HAP-1 (cell line): ENCODE data around the gene ARHGAP10.

ENCODE experiments used
- DNase-seq, 2 experiments: peaks; one replicate each; pipeline ENCODE4 v3.0.0-alpha.2; 2016 to 2020; ENCODE audit warnings: low spot score in 2 of 2
- H3K27me3 ChIP-seq: fragments of 250-450 bp; sonication (Bioruptor Pico); 2 replicates; pipeline ENCODE4 v1.5.1; 2020; ENCODE audit warnings: low read depth, mild to moderate bottlenecking, moderate library complexity
- H3K36me3 ChIP-seq: fragments of 250-450 bp; sonication (Bioruptor Pico); replicated peaks from 2 replicates; pipeline ENCODE4 v1.5.1; 2020; ENCODE audit warnings: mild to moderate bottlenecking
- H3K4me1 ChIP-seq: fragments of 250-450 bp; sonication (Bioruptor Pico); 2 replicates; pipeline ENCODE4 v1.5.1; 2020; ENCODE audit warnings: mild to moderate bottlenecking
- H3K4me3 ChIP-seq: fragments of 250-450 bp; sonication (Bioruptor Pico); 2 replicates; pipeline ENCODE4 v1.5.1; 2020; ENCODE audit warnings: mild to moderate bottlenecking, moderate library complexity
- H3K9me3 ChIP-seq: fragments of 250-450 bp; sonication (Bioruptor Pico); 2 replicates; pipeline ENCODE4 v1.5.1; 2020; ENCODE audit warnings: mild to moderate bottlenecking, moderate library complexity
- in situ Hi-C: fragments of 300-500 bp; cut with MboI; formaldehyde crosslinking; loops from 3 replicates; pipeline ENCODE4 v1.14.3; 2020; ENCODE audit warnings: low sequenced_read_pairs, inconsistent platforms, mixed read lengths

Gene ARHGAP10

GRCh38 chr4:147768113-147768512 is 36.2 kb downstream of the ARHGAP10 start:
- in situ Hi-C loops = no loop called here
- no peak for DNase-seq
- H3K4me1 ChIP-seq = no peaks in the 10 kb centered on the region; the same call in 1 of the 2 replicates
- H3K36me3 ChIP-seq = no peaks in the 10 kb centered on the region
- no peaks in the 10 kb centered on the region for H3K9me3 ChIP-seq
- H3K27me3 ChIP-seq = no peaks in the 10 kb centered on the region
- H3K4me3 ChIP-seq = no peak overlapping the region

DNA sequence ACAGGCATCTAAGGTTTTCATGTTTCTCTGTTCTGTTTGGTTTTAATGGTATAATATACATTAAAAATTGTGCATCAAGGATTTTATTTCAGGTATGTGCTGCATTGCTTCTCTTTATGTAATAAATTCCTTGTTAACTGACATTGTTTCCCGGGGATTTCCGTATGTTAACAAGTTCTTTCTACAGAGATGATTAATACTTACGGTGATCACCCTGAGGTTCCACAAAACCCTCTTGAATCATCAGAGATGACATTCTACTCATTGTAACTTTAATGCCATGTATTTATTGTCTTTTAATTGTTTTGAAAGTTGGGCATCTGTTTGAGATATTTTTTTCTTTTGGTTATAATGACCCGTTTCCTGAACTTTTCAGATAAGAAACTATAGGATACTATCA is 37.5 kb downstream of the ARHGAP10 start:
- Histone ChIP-seq H3K36me3 (no peaks in the 10 kb centered on the region), H3K4me1 (no peaks in the 10 kb centered on the region; the same call in 1 of the 2 replicates), H3K4me3 (no peak overlapping the region), H3K9me3 (no peaks in the 10 kb centered on the region), H3K27me3 (no peaks in the 10 kb centered on the region)
- in situ Hi-C loops = no loop called here
- DNase-seq = no peak

GRCh38 chr4:147770831-147771230 is 38.9 kb downstream of the ARHGAP10 start:
- Histone ChIP-seq H3K36me3 (no peaks in the 10 kb centered on the region), H3K27me3 (no peaks in the 10 kb centered on the region), H3K4me1 (no peaks in the 10 kb centered on the region), H3K4me3 (no peak overlapping the region), H3K9me3 (no peaks in the 10 kb centered on the region)
- no peak for DNase-seq
- in situ Hi-C loops = no loop called here

DNA sequence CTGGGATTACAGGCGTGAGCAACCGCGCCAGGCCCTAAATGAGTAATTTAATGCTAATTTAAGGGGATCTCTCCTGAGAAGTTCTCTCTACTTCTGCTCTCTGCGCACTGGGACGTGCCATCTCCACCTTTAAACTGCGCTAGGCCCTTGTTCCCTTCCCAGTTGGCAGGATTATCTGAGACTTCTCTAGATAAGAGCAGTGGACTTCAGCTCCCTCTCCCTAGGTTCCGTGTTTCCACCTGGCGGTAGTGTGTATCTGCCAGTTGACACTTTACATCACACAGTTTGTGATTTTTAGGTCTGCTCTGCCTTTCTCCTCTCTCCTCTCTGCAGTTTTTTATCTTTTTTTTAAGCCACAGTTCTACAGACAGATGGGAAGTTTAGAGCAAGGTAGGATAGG is 40.2 kb downstream of the ARHGAP10 start:
- Histone ChIP-seq H3K4me3 (no peak overlapping the region), H3K4me1 (no peaks in the 10 kb centered on the region), H3K27me3 (no peaks in the 10 kb centered on the region), H3K36me3 (no peaks in the 10 kb centered on the region), H3K9me3 (no peaks in the 10 kb centered on the region)
- no peak for DNase-seq
- in situ Hi-C loops = no loop called here

DNA sequence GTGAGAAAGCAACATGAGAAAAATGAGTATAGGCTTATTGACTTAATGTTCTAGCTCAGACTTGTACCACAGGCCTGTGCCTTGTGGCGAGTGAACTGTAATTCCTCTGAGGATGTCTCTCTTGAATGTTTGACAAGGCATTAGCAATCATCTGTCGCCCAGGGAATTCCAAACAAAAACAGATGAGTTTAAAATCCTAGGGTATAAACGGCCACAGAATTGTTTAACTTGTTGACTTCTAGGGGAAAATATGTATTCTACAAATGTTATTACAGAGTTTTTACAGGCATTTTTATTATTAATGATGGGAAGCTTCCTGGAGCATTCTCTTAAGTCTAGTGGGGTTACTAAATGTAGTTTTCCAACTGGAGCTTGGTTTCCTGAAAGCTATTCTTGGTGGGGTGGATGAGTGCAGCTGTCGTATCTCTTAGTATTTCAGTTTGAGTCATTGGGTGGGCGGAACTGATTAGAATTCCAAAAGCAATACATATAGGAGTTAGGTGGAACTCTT is 40.6 kb downstream of the ARHGAP10 start:
- no peak overlapping the region for H3K4me3 ChIP-seq
- no peaks in the 10 kb centered on the region for H3K27me3 ChIP-seq
- no peak for DNase-seq
- no peaks in the 10 kb centered on the region for H3K36me3 ChIP-seq
- in situ Hi-C loops = no loop called here
- no peaks in the 10 kb centered on the region for H3K4me1 ChIP-seq
- no peaks in the 10 kb centered on the region for H3K9me3 ChIP-seq

GRCh38 chr4:147773261-147774184 is 41.6 kb downstream of the ARHGAP10 start:
- no peak for DNase-seq
- Histone ChIP-seq H3K9me3 (no peaks in the 10 kb centered on the region), H3K27me3 (no peaks in the 10 kb centered on the region), H3K4me3 (no peak overlapping the region), H3K4me1 (no peaks in the 10 kb centered on the region), H3K36me3 (no peaks in the 10 kb centered on the region)
- in situ Hi-C loops = no loop called here

DNA sequence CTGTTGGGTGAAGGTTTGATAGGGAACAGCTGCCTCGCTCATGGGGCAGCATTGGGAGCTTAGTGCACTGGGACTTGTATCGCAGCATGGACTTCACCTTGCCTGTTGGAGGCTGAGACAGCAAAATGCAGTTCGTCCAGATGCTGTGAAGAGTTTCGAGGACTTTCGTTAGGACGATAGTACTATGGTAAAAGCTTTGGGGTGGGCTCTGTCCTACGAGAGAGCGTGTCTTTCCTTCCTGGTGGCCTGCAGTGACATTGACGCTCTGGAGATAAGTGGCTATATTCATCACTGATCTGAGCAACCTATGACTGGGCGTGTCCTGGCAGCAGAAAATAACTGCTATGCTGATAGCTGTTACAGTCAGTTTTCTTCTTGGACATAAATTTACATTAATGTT is 44.8 kb downstream of the ARHGAP10 start:
- in situ Hi-C loops = no loop called here
- no peak for DNase-seq
- H3K9me3 ChIP-seq = no peaks in the 10 kb centered on the region
- no peaks in the 10 kb centered on the region for H3K4me1 ChIP-seq
- H3K36me3 ChIP-seq = no peaks in the 10 kb centered on the region
- H3K27me3 ChIP-seq = no peaks in the 10 kb centered on the region
- H3K4me3 ChIP-seq = no peak overlapping the region

GRCh38 chr4:147777456-147778091 is 45.7 kb downstream of the ARHGAP10 start:
- in situ Hi-C loops = no loop called here
- no peaks in the 10 kb centered on the region for H3K4me1 ChIP-seq
- no peaks in the 10 kb centered on the region for H3K36me3 ChIP-seq
- no peaks in the 10 kb centered on the region for H3K27me3 ChIP-seq
- no peak overlapping the region for H3K4me3 ChIP-seq
- DNase-seq = no peak
- H3K9me3 ChIP-seq = no peaks in the 10 kb centered on the region

GRCh38 chr4:147778942-147779341 is 47.1 kb downstream of the ARHGAP10 start:
- DNase-seq = no peak
- no peaks in the 10 kb centered on the region for H3K9me3 ChIP-seq
- no peaks in the 10 kb centered on the region for H3K36me3 ChIP-seq
- no peak overlapping the region for H3K4me3 ChIP-seq
- in situ Hi-C loops = no loop called here
- no peaks in the 10 kb centered on the region for H3K27me3 ChIP-seq
- H3K4me1 ChIP-seq = no peaks in the 10 kb centered on the region

DNA sequence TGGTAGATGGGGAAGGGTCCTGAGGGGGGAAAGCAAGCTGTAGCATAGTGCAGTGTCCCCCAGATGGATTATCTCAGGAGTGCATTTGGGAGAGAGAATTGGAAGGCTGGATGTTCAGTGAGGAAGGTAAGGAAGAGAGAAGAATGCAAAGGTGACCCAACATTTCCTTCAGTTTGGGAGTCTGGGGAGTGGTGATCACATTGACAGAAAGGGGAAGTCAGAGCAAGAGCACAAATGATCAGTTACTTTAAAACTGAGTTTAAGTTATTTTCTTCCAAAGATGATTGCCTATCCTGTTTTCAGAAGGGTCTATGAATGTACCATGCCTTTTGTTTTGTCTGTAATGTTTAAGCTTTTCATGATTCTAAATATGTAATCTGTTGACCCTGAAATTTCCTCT is 47.6 kb downstream of the ARHGAP10 start:
- no peak overlapping the region for H3K4me3 ChIP-seq
- DNase-seq = no peak
- in situ Hi-C loops = no loop called here
- no peaks in the 10 kb centered on the region for H3K4me1 ChIP-seq
- no peaks in the 10 kb centered on the region for H3K9me3 ChIP-seq
- no peaks in the 10 kb centered on the region for H3K36me3 ChIP-seq
- no peaks in the 10 kb centered on the region for H3K27me3 ChIP-seq

DNA sequence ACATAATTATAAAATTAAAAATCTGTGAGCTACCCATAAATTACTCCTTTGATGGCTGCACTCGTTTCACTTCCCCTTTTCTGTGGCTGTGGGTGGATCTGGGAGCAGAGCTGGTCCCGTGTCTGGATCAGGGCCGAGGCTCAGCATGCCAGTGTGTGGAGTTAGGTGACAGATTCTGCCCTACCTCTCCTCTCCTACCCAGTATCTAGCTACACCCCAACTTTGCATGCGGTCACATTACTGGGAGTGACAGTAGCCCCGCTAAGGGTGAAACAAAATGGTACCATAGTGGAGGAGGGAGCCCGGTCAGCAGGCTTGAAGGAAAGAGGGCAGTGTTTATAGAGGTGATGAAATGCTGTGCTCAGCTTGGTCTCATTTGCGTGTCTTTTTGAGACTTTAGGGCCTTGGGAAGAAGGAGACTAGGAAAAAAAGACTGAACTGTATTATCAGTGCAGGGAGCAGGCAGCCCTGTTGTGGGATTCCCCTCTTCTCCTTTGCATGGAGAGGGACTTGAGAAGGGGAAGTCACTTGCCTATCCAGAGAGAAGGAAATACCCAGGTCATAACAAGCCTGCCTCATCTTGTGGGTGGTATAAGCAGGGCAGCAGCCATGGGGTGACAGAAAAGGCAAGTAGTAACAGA is 48.4 kb downstream of the ARHGAP10 start:
- Histone ChIP-seq H3K4me3 (no peak overlapping the region), H3K9me3 (no peaks in the 10 kb centered on the region), H3K4me1 (no peaks in the 10 kb centered on the region), H3K36me3 (no peaks in the 10 kb centered on the region), H3K27me3 (no peaks in the 10 kb centered on the region)
- in situ Hi-C loops = no loop called here
- no peak for DNase-seq

DNA sequence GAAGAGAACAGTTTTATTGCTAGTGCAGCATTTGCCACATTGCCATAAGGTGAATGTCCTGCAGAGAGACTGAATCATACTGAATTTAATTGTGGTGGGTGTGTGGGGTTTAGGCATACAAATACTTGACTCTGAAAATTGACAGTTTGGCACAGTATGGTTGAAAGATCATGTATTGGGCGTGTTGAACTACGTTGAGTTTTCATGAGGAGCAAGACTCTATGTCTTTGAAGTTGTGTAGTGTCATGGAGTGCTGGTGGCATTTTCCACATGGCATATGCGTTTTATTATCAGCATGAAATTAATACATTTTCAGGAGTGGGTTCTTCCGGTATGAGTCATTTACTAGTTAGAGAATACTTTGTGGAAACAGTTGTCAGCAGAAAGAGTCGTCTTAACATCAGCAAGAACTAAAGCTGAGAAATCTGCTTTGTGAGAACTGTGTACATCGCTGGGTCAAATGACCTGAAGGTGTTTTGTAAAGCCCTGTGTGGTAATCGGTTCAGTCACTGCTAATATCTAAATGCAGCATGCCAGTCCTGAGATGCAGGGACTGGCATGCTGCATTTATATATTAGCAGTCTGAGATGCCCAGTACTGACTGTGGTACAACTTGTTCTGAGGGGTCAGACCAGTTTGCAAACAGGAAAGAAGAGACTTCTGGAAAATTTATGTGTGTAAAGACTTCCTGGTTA is 50.3 kb downstream of the ARHGAP10 start:
- no peak for DNase-seq
- in situ Hi-C loops = no loop called here
- Histone ChIP-seq H3K4me1 (no peaks in the 10 kb centered on the region), H3K9me3 (no peaks in the 10 kb centered on the region), H3K36me3 (no peaks in the 10 kb centered on the region), H3K4me3 (no peak overlapping the region), H3K27me3 (no peaks in the 10 kb centered on the region)

GRCh38 chr4:147785129-147785528 is 53.2 kb downstream of the ARHGAP10 start:
- Histone ChIP-seq H3K36me3 (no peaks in the 10 kb centered on the region; the same call in 1 of the 2 replicates), H3K4me1 (no peaks in the 10 kb centered on the region), H3K27me3 (no peaks in the 10 kb centered on the region), H3K4me3 (no peak overlapping the region), H3K9me3 (no peaks in the 10 kb centered on the region)
- in situ Hi-C loops = no loop called here
- no peak for DNase-seq
